GM19397 (cell line): ENCODE results near the gene CD7.

Experiments used
- ATAC-seq: cut with Tn5 transposase; IDR thresholded peaks from one replicate; pipeline ENCODE4 v1.9.1; 2021; ENCODE audit warnings: mild to moderate bottlenecking, moderate library complexity; ENCODE audit not compliant: unreplicated experiment

Gene CD7

DNA sequence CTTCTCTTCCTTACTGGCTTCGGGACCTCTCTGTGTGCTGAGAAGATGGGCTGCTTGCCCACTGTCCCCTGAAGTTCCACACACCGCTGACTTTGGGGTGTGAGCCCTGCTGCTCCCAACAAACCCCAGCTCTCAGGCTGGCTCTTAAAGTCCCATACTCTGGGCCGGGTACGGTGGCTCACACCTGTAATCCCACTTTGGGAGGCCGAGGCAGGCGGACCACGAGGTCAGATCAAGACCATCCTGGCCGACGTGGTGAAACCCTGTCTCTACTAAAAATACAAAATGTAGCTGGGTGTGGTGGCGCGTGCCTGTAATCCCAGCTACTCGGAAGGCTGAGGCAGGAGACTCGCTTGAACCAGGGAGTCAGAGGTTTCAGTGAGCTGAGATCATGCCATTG lies 17.2 kb downstream of the CD7 start:
- no peak for ATAC-seq

DNA sequence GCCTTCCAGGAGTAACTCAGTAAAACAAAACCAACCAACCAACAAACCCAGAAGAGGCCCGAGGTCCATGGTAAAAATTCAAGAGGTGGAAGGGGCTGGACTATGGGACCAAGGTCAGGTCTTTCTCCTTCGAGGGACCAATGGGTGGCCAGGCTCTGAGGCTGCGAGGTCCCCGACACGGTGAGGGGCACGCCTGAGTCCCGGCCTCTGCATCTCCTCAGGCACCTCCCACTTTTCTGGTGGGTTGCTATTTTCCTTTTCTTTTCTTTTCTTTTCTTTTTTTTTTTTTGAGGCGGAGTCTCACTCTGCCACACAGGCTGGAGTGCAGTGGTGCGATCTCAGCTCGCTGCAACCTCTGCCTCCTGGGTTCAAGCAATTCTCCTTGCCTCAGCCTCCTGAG lies 18.0 kb downstream of the CD7 start:
- no peak for ATAC-seq

DNA sequence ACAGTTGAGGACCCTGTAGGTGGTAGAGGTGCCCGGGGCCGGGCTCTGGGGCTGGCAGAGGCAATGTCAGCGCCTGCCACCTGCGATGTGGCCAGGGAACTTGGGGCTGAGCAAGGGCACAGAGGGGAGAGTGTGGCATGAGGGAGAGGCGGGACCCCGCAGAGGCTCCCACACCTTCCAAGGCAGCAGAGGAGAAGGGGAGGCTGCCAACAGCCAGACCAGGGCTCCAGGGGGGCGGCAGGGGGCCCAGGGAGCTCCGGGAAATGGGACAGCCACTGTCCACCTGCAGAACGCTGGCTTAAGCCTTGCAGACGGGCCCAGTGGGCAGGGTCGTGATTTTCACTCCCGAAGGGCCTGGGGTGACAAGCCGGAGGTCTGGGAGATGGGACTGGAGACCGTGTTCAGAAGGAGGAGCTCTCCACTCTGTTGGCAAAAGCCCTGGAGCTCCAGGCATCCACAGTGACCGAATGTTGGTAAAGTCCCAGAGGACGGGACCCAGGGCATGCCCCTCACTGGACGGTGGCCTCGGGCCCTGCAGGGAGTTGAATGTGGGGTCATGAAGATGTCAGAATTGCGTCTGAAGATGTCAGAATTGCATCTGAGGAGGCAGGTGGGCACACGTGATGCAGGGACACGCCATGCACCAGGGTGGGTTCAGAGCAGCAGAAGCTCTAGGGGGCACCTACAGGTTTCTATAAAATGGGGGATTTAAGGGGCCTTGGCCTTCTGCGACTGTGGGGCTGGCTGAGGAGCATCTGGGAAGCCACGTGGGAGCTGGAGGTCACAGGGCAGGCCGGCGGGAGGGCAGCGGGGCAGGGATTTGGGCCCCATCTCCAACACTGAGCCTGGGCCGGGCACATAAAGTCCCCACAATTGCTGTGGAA lies 18.6 kb downstream of the CD7 start:
- no peak for ATAC-seq

DNA sequence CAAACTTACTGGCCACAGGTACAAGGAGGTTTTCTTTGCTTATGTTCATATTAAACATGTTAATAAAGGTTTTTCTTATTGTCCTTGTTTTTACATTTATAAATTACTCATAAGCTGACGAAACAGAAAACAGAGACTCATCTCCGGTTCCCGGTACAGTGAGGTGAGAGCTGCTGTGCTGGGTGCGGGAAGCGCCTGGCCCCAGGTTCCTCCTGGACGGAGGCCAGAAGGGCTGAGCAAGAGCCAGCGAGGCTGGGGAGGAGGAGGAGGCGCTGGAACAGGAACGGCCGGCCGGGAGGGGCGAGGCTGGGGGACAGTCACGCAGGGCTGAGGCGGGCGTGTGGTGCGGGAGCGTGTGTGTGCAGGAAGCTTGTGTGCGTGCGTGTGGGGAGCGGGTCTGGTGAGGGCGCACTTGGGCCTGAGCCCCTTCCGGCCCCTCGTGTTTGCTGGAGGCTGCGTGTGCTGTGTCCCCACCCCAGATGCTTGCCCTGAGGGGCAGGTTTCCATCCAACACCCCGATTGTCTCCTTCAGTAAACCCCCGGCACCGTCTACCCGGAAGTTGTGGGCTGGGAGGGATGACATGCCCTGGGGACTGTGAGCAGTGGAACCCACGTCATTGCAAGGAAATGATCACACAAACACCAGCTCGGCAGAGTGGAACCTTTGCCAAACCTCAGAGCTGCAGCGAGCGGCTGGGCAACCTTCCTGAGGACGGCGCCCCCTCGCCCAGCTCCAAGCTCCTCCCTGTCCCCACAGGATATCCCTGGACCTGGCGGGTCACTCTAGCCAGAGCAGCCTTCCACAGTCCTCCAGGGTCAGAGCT lies 19.5 kb downstream of the CD7 start:
- ATAC-seq: peak; percentile 46

DNA sequence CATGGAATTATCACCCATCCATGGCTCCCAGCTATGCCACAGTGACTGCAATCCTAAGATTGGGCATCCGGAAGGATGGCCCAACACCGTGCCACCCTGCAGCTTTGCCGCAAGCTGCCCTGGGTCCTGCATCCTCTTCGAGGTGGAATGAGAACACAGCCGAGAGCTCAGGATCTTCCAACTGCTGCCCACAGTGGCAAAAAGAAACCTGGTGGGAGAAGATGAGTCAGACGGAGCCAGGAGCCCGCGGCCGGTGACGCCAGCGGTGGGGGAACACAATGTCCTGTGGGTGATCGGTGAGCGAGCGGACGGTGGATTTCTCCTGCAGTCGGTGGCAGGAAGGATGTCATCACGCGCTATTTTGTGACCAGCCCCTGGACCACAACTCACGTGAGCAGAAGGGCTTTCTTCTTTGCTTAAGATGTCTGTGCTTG lies 20.1 kb downstream of the CD7 start:
- no peak for ATAC-seq

DNA sequence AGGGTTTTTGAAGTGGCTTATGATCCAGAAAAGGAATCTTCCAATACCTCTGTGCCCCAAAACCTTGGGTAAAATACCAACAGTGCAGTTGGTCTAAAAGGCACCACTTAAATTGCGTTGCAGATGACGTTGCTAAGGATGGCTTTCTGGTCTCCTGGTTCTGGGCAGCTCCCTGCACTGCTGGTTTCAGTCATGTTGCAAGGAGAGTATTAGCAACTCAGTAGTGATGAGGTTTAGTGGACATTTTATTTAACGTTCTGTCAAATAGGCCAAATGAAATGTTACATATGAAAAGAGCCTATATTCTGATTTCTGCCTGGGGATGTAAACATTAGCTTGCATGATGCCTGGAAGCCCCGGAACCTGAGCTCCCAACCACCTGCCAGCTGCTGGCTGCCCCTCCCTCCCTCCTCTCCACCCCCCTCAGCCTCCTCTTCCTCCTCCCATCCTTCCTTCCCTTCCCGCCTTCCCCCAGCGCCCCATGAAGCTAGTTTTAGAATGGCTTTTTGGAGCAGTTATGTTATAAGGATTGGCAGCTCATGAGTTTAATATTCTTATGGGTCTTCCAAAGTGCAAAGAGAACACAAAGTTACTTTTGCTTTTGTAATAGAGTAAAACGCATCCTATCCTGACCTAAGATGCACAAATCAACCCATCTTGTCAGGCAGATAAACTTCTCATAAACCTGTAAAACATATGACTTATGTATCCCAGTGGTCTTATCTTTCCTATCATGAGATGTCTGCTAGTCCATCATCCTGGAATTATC lies 20.7 kb downstream of the CD7 start:
- ATAC-seq: no peak

DNA sequence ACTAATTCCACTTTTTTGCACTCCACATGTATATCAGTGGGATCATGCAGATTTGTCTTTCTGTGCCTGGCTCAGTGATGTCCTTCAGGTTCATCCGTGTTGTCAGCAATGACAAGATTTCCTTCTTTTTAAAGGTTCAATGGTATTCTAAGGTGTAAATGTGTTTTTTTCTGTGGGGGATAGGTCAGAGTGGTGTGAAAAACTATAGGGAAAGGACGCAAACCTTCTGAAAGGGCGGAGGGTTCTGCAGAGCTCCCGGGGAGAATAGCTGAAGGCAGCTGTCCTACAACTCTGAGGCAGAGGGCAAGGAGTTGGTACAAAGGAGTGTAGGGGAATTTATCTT lies 22.0 kb downstream of the CD7 start:
- ATAC-seq: no peak

DNA sequence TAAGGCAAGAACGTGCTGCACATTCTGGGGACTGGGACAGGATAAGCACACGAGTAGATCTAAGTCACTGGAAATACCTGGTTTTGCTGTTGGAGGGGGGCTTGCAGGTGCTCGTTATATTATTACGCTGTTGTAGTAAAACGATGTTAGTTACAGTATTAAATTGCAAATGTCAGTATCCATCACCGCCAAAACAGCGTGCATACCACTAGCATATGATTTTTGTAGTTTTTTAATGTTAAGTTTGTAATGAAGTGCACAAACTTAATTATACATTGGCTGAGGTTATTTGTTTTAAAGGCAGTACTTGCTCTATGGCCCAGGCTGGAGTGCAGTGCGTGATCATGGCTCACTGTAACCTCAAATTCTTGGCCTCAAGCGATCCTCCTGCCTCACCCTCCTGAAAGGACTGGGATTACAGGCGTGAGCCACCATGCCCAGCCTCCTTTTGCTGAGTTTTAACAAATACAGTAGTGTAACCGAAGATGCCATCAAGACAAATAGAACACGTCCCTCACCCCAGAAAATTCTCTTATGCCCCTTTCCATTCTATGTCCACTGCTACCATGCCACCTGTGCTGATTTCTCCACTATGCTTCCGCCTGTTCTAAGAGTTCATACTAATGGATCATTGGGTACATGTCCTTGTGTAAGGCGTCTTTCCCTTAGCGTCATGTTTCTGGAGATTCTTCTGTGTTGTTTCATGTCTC lies 23.2 kb downstream of the CD7 start:
- ATAC-seq: no peak

DNA sequence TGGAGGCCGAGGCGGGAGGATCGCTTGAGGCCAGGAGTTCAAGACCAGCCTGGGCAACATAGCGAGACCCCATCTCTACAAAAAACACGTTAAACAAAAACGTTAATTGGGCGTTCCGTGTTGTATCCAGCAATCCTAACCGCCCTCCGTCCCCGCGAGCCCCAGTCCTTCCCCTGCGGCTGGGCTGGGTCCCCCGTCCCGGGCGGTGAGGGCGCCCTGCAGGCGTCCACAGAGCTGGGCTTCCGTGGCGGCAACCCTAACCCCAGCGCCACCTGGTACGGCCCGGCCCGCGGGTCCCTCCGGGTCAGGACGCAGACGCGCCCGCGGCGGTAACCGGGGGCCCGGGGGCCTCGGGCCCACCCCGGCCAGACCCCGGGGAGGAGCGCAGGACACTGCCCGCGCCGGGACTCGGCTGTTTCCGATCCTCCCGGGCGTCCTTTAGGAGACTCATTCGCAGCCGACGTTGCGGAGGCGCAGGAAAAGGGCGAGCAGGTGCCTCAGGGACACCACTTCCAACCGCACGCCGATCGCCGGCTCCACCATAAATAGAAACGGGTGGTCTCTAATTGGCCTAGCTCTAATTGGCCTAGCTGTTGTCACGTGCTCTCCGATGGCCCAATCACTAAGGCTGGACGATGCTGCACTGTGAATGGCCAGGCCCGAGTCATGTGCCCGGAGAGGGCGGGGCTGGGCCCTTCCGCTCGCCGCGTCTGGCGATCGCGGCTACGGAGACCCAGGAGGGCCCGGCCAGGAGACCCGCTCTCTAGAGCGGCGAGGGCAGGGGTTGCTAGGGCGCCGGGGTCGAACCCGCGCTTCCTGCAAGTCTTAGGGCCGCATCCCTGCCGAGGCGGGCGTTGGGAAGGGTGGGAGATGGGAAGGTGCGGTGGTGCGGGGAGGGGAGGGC lies 24.9 kb downstream of the CD7 start:
- peak; percentile 90 for ATAC-seq

DNA sequence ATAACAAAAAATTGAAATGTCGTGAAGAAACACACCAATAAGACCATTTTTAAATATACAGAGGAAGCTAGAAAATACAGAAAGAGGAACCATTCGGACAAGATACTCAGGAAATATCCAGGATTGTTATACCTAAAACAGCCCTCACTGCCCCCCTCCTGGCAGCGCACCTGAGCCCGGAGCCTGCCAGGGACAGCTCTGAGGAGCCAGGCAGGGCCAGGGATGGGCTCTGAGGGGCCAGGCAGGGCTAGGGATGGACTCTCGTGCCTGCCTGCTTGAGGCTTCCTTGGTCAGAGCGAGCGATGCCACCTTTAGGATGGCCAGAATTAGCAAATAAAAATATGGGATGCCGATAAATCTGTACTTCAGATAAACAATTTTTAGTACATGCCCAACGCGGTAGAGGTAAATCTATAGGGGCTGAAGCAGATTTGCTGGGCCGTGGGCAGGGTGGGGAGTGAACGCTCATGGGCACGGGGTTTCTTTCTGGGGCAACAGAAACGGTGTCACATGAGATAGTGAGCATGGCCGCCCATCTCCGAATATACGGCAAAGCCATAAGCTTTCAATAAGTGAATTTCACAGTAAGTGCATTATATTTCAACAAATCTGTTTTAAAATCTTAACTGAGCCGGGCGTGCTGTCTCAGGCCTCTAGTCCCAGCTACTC lies 25.7 kb downstream of the CD7 start:
- ATAC-seq: no peak

DNA sequence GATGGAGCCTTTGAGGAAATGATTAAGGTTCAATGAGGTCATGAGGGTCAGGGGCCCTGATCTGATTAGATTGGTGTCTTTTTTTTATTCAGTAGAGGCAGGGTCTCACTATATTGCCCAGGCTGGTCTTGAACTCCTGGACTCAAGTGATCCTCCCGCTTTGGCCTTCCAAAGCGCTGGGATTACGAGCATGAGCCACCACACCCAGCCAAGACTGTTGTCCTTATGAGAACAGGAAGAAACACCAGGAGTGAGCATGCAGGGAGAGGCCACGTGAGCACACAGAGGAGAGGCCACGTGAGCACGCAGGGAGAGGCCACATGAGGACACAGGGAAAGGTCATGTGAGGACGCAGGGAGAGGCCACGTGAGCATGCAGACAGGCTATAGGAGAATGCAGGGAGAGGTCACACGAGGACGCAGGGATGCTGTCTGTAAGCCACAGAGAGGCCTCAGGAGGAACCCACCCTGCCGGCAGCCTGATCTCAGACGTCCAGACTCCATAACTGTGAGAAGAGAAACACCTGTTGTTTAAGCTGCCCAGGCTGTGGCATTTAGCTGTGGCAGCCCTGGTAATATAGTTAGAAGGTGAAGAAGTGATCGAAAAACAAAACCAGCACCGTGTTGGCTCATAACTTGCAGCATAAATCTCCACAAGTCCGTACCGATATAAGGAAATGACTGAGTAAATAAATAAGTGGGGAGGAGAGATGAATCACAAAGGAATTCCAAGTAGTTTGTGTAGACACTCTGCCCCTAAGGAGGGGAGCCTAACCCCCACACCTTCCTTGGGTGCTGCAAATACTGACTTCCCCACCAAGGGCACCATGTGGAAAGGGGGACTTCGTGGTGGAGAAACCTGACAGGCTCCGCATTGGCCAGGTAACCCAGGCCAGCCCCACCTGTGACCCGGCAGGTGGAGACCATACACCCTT lies 29.3 kb downstream of the CD7 start:
- no peak for ATAC-seq

DNA sequence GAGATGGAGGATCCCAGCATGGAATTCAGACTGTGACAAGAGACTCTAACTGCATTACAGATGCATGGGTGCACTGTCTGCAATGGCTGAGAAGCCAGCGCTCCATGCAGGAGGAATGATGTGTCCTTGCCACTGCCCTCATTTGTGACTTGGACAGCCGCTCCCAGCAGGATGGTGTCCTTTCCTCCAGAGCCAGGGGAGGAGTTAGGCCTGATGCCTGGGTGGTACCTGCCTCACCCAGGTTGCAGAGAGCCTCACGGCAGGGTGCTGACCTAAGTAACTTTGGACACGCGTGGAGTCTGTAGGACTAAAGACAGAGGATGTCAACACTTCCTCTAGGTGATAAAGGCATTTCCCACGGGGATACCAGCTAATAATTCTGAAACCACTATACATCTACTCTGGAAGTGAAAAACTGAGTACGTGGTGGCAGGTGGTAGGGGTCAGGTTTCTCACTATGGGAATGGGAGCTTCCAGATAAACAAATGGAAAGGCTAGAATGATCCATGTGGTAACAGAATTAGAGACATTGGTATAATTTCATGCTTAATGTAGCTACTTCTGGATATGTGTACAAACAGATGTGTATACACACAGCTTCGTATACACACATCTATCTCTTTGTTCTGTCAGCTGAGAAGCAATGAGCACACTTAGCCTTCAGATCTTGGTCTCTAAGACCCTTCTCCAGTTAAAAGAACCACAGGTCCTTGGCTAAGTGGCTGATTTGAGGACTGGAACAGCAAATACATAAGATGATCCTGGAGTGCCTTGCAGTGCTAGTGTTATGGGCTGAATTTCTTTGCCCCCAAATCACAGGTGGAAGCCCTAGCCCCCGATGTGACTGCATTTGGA lies 30.2 kb downstream of the CD7 start:
- ATAC-seq: no peak

DNA sequence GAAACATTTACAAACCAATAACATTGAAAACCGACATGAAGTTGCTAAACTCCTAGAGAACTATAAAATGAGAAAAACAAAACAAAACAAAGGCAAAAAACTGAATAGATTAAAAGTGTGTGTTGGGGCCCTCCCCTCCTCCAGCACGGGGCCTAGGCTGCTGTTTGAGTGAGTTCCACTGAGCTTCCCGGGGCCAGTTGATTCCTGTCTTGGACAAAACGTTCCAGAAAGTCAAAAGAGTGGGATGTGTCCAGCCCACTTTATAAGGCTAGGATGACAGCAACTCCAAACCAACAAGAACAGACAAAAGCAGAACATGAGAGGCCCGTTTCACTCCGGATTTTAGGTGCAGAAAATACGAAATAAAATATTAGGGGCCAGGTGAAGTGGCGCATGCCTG lies 32.3 kb downstream of the CD7 start:
- no peak for ATAC-seq

DNA sequence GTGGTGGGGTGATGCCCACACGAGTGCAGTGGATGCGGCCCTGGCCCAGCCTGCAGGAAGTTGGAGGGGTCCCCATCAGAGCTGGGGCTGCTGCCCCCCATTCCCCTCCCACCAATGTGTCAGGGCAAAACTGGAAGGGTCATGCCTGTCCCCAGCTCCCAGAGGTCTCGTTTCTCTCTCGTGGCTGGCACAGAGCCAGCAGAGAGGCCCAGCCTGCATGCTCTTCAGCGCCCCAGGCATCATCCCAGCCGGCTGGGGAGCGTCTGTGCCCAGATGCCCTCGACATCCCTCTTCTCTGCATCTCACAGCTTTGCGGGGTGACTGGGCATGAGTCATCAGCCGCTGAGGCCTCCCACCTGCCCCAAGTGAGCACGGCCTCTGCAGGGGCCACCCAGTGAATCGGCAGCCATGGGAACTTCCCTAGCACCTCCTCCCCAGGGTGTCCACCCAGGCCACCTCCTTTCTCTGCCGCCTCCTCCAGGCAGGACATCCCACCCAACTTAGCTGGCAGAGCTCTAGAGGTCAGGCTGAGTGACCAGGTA lies 34.1 kb downstream of the CD7 start:
- ATAC-seq: no peak

DNA sequence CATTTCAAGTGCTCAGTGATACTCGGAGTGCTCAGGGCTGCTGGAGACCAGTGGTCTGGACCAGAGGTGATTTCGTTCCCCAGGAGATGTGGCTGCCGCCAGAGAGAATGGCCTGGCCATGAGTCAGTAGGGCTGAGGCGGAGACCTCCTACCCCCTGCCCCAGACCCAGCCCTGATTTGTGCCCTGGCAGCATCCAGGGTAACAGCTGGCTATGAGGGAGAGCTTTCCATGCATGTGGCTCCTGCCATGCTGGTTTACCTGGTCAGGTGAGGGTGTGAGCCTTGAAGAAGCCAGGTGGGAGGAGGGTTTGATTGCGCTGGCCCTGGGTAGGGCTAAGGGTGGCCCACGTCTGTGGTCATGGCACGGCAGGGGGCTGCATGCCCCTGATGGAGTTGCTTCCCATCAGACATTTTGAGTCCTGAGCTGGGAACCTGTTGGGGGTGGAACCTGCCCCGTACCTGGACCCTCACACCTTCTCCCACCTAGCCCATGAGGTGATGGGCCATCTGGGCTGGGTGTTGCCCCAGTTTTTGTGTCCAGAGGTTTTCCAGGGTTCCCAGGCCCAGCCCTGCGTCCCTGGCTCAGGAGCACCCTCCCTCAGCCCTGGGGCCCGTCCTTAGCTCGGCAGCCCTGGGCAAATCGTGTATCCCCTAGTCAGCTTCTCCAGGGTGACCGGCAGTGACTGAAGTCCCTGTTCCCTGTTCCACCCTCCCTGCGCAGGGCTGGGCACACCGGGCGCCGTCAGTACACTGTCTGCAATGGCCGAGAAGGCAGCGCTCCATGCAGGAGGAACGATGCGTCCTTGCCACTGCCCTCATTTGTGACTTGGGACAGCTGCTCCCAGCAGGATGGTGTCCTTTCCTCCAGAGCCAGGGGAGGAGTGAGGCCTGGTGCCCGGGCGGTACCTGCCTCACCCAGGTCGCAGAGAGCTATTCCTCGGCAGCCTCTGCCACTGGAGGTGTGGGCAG lies 34.9 kb downstream of the CD7 start:
- no peak for ATAC-seq
